Ascending aorta (tissue), 2 donors: ENCODE results near the gene SCN3A. TPM values are rescaled to one million over a fixed set of nuclear protein-coding genes. Genes with fewer than 3 reads are reported as not detected.

ENCODE experiments used
- DNase-seq, 2 donors: peaks; one replicate each; pipeline ENCODE4 v3.0.0-alpha.2; 2019; ENCODE audit warnings: low spot score in 2 of 2
- H3K27ac ChIP-seq, 2 donors: fragments of 200-600 bp; sonication (generic); one replicate each; pipeline ENCODE4 v1.5.1; 2016 to 2017; ENCODE audit warnings: mild to moderate bottlenecking in 1 of 2
- H3K27me3 ChIP-seq: fragments of 200-600 bp; sonication (generic); one replicate; pipeline ENCODE4 v1.5.1; 2017
- H3K36me3 ChIP-seq, 2 donors: fragments of 200-600 bp; sonication (generic); one replicate each; pipeline ENCODE4 v1.5.1; 2016
- H3K4me1 ChIP-seq, 2 donors: fragments of 200-600 bp; sonication (generic); one replicate each; pipeline ENCODE4 v1.5.1; 2016 to 2017; ENCODE audit warnings: mild to moderate bottlenecking in 1 of 2
- H3K4me3 ChIP-seq, 2 donors: fragments of 200-600 bp; sonication (generic); one replicate each; pipeline ENCODE4 v1.5.1; 2016 to 2017; ENCODE audit warnings: mild to moderate bottlenecking in 1 of 2
- H3K9me3 ChIP-seq, 2 donors: fragments of 200-600 bp; sonication (generic); one replicate each; pipeline ENCODE4 v1.5.1; 2016
- intact Hi-C: fragments of 100-400 bp; cut with DNase I; formaldehyde crosslinking; loops from one replicate; pipeline ENCODE4 v1.15.1; 2023
- total RNA-seq: library from RNA; depleted of rRNA; stranded (reverse); fragments of >200 nt; gene quantifications from one replicate; pipeline ENCODE4 v1.1.0, GENCODE V29; 2016
- TF ChIP-seq, protein P1 (sequence below), 3 experiments: fragments of 200-600 bp in 2 of 3; fragments of 450-650 bp in 1 of 3; sonication (generic) in 2 of 3; IDR thresholded peaks; one replicate each; pipeline ENCODE4 v1.5.1; 2016 to 2019; ENCODE audit warnings: antibody characterized with exemption in 3 of 3, mild to moderate bottlenecking in 1 of 3, moderate library complexity in 1 of 3

Gene SCN3A
- total RNA-seq, 1 donor from 2014 or later: 1.4 TPM

DNA sequence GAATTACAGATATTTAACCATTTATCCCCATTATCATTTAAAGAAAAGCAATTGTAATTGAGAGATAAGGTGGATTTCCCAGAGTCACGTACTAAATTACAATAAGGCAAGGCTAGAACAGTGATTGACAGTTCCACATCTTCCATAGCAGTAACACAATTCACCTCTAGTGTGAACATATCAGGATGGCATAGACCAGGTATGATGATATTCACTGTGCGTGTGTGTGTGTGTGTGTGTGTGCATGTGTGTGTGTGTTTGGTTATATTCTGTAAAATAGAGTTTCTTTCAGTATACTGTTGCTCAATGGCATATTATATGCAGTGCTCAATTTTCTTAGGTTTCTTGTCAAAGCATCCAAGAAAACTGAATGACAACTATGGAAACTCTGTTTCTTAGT lies 37.1 kb upstream of the SCN3A start:
- DNase-seq: no peak
- no peaks in the 10 kb centered on the region for H3K27me3 ChIP-seq
- H3K36me3 ChIP-seq: no peaks in the 10 kb centered on the region
- intact Hi-C loops: no loop called here
- H3K4me1 ChIP-seq: no peaks in the 10 kb centered on the region
- H3K9me3 ChIP-seq: no peaks in the 10 kb centered on the region
- H3K27ac ChIP-seq: no peak overlapping the region
- H3K4me3 ChIP-seq: no peak overlapping the region
- TF ChIP-seq, protein P1, sequence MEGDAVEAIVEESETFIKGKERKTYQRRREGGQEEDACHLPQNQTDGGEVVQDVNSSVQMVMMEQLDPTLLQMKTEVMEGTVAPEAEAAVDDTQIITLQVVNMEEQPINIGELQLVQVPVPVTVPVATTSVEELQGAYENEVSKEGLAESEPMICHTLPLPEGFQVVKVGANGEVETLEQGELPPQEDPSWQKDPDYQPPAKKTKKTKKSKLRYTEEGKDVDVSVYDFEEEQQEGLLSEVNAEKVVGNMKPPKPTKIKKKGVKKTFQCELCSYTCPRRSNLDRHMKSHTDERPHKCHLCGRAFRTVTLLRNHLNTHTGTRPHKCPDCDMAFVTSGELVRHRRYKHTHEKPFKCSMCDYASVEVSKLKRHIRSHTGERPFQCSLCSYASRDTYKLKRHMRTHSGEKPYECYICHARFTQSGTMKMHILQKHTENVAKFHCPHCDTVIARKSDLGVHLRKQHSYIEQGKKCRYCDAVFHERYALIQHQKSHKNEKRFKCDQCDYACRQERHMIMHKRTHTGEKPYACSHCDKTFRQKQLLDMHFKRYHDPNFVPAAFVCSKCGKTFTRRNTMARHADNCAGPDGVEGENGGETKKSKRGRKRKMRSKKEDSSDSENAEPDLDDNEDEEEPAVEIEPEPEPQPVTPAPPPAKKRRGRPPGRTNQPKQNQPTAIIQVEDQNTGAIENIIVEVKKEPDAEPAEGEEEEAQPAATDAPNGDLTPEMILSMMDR (IDR thresholded peaks at IDR 0.05): no peak

DNA sequence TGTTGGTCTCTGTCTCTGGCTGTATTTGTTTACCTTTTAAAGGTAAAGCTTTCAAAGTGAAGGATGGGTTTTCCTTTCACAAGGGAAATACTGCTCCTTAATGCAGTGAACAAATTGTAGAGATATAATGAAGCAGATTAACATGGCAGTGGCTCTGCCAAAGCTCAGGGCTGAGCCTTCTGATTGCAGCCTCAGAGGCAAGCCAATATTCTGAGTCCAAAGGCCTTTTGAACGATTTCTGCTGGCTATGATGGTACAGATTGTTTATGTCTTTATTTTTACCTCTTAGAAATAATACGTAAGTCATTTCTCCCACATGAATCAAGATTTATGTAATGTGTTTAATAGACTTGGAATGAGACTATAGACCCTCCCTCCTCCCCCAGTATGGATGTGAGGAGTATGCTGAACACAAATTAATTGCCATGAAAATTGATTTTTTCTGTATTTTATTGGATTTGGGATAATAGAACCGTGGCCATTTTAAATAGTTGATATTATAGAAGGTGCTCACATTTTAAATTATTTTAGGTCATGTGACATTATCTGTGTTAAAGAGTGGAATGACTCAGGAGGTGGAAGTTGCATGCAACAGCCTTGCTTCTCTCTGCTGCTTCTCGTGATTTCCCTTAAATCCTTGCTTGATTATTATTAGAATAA lies 36.1 kb upstream of the SCN3A start:
- intact Hi-C loops: loop anchor here (5.0 kb wide), 1 partner anchor 67 kb away; no protein-coding TSS in a partner anchor
- DNase-seq: no peak
- Histone ChIP-seq H3K4me1 (no peaks in the 10 kb centered on the region), H3K36me3 (no peaks in the 10 kb centered on the region), H3K4me3 (no peak overlapping the region), H3K27me3 (no peaks in the 10 kb centered on the region), H3K9me3 (no peaks in the 10 kb centered on the region), H3K27ac (no peak overlapping the region)
- TF ChIP-seq, protein P1 (IDR thresholded peaks at IDR 0.05): no peak

- Histone ChIP-seq H3K36me3 (no peaks in the 10 kb centered on the region), H3K4me1 (no peaks in the 10 kb centered on the region), H3K9me3 (no peaks in the 10 kb centered on the region), H3K4me3 (no peak within 1 kb of the TSS), H3K27me3 (no peaks in the 10 kb centered on the region), H3K27ac (no peak within 1 kb of the TSS)
- TF ChIP-seq, protein P1 (IDR thresholded peaks at IDR 0.05): peak; percentile 30 to 47 (median 44)
- DNase-seq: no peak
- intact Hi-C loops: loop anchor here (5.0 kb wide), 1 partner anchor 68 kb away; no protein-coding TSS in a partner anchor
Measured at GRCh38 chr2:165239230-165239629, 35.4 kb upstream of the SCN3A start, which contains the start of gene SCN2A. SCN2A (plus strand) TSS chr2:165239414; CDS start chr2:165295824, 56,410 bp downstream.

DNA sequence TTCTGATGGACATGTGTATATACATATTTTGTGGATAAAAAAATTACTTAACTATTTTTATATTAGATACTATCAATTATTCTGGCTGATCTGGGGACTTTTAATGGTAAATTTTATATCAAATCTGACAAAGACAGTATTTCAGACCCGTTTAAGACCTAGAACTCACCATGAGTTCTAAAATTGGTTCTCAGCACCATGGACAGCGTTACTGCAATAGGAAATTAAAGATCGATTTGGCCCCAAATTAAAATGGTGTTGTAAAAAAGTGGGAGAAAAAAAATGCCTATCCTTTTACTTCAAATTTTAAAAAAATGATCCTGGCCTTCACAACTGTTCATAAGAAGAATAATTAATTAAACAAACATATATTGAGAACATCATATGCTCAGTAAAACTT lies 34.4 kb upstream of the SCN3A start:
- Histone ChIP-seq H3K36me3 (no peaks in the 10 kb centered on the region), H3K4me3 (no peak overlapping the region), H3K27me3 (no peaks in the 10 kb centered on the region), H3K4me1 (no peaks in the 10 kb centered on the region), H3K27ac (no peak overlapping the region), H3K9me3 (no peaks in the 10 kb centered on the region)
- TF ChIP-seq, protein P1 (IDR thresholded peaks at IDR 0.05): no peak
- DNase-seq: no peak
- intact Hi-C loops: loop anchor here (5.0 kb wide), 1 partner anchor 69 kb away; no protein-coding TSS in a partner anchor

DNA sequence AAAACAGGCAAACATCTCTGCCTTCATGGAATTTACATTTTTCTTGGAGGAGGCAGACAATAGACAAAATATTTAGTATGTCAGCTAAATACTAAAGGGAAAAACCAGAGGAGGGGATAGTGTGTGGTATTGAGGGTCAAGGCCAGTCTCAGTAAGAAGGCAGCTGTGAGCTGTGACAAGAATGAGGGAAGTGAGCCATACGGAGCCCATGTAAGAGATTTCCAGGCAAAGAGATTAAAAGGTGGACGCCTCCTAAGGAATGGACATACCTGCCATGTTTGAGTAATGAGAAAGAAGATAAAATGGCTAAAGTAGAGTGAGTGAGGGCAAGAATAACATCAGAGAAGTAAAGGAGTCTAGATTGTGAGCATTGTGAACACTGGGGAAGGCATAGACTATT lies 33.2 kb upstream of the SCN3A start:
- intact Hi-C loops: loop anchor here (5.0 kb wide), 1 partner anchor 70 kb away; no protein-coding TSS in a partner anchor
- H3K27ac ChIP-seq: no peak overlapping the region
- TF ChIP-seq, protein P1 (IDR thresholded peaks at IDR 0.05): no peak
- no peaks in the 10 kb centered on the region for H3K4me1 ChIP-seq
- no peaks in the 10 kb centered on the region for H3K36me3 ChIP-seq
- no peaks in the 10 kb centered on the region for H3K9me3 ChIP-seq
- no peak overlapping the region for H3K4me3 ChIP-seq
- H3K27me3 ChIP-seq: no peaks in the 10 kb centered on the region
- no peak for DNase-seq
